Psoas muscle (tissue), 8 donors: Measurements from ENCODE around the gene QSOX2. TPM values are rescaled to one million over a fixed set of nuclear protein-coding genes. Genes with fewer than 3 reads are reported as not detected.

Experiments
- ATAC-seq, 4 donors: fragments of 200-7000 bp; cut with Tn5 transposase; one replicate each; pipeline ENCODE4 v1.9.1; 2020; ENCODE audit warnings: moderate library complexity in 3 of 4, mild to moderate bottlenecking in 2 of 4
- DNase-seq, 2 donors: peaks; one replicate each; pipeline ENCODE4 v3.0.0-alpha.2; 2020
- H3K27ac ChIP-seq: fragments of 200-600 bp; one replicate; pipeline ENCODE4 v1.8.0; 2022
- H3K27me3 ChIP-seq, 3 donors: fragments of 200-600 bp in 1 of 3; one replicate each; pipeline versions ENCODE4 v1.6.1 to v1.8.0; 2013 to 2022; ENCODE audit warnings: low read length in 2 of 3, mild to moderate bottlenecking in 2 of 3, moderate library complexity in 1 of 3; ENCODE audit not compliant: insufficient read depth in 3 of 3
- H3K36me3 ChIP-seq, 2 donors: fragments of 200-600 bp in 1 of 2; one replicate each; pipeline versions ENCODE4 v1.6.1 to v1.8.0; 2013 to 2022; ENCODE audit warnings: low read depth in 1 of 2, mild to moderate bottlenecking in 1 of 2, moderate library complexity in 1 of 2; ENCODE audit not compliant: insufficient read depth in 1 of 2
- H3K4me1 ChIP-seq: fragments of 200-600 bp; one replicate; pipeline ENCODE4 v1.8.0; 2022
- H3K4me3 ChIP-seq: fragments of 200-600 bp; one replicate; pipeline ENCODE4 v1.8.0; 2022; ENCODE audit warnings: mild to moderate bottlenecking
- H3K9me3 ChIP-seq: fragments of 200-600 bp; one replicate; pipeline ENCODE4 v1.8.0; 2022
- CTCF ChIP-seq: fragments of 200-600 bp; IDR thresholded peaks from one replicate; pipeline ENCODE4 v1.8.0; 2022; ENCODE audit warnings: antibody characterized with exemption
- WGBS, 3 donors: extraction: QIAGEN DNeasy Blood & Tissue Kit; methylation state at CpG; one replicate each; pipeline versions ENCODE4 v1.1.6 to v1.1.7; 2013; 5-methylcytosine and 5-hydroxymethylcytosine counted together
- intact Hi-C, 2 donors: fragments of 100-400 bp; cut with DNase I; formaldehyde crosslinking; loops; one replicate each; pipeline versions ENCODE4 v1.11.0 to v1.14.2; 2022
- polyA plus RNA-seq, 3 donors: library from polyadenylated mRNA; stranded (reverse); fragments of 200-250 nt; gene quantifications; one replicate each; pipeline ENCODE4 v1.2.3, GENCODE V29; 2013
- total RNA-seq, 4 donors: library from RNA; stranded (reverse); fragmentation: NEBNext Ultra II Directional in 2 of 4; extraction: Animal tissue kit (Norgen Biotek cat#: 25700) in 2 of 4; gene quantifications; one replicate each; pipeline versions ENCODE4 v1.2.1 to v1.2.4, GENCODE V29; 2021 to 2023
- donor health status: healthy with polysubstance abuse.
- donor health status: DM: no; HTN: no; CAD: no; lungs with moderate emphysema.
- donor health status: Bipolar disorder and iron deficiency.
- donor health status: healthy.
- donor health status: DM: yes; HTN: yes; CAD: no.
- donor health status: DM: no; HTN: no; CAD: no.
- donor health status: DM: no; HTN: no; CAD: no.
- donor health status: DM: yes; HTN: yes; CAD: no.

The QSOX2 gene
- total and polyA plus RNA-seq, 7 donors, result 3.6 to 7.5 (median 5.6) TPM

- DNase-seq (no peak), ATAC-seq (no peak)
- no peak for TF ChIP-seq CTCF
- Histone ChIP-seq H3K9me3 (no peaks in the 10 kb centered on the region), H3K36me3 (peaks cover 0 to 84% of the 10 kb centered on the region in 2 donors), H3K4me3 (no peak overlapping the region), H3K27ac (no peak overlapping the region), H3K4me1 (no peaks in the 10 kb centered on the region), H3K27me3 (no peaks in the 10 kb centered on the region)
- WGBS, 3 donors, result 87 to 90% (median 88%) methylated on average over 15 of the region's 15 CpGs
- intact Hi-C loops, result no loop called here
Measured at GRCh38 chr9:136220017-136220729, 25.4 kb downstream of the QSOX2 start.

DNA sequence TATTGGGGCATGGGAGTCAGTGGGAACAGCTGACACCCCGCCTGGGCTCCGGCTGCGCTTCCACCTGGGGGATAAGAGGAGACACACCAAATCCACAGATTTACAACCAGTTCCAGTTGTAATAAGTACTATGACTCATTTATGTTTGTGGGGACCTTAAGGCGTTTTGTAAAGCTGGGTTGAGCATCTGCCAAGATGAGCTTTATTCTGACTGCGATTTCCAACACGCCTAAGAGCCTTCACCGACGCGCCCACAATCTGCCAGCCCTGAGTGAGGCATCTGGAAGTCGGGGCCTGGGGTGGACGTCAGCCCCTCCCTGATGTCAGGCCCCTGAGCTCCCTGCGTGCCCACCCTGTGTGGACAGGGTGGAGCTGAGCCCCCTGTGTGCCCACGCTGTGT lies 26.3 kb downstream of the QSOX2 start:
- no peaks in the 10 kb centered on the region for H3K9me3 ChIP-seq
- peaks cover 0 to 86% of the 10 kb centered on the region in 2 donors for H3K36me3 ChIP-seq
- ATAC-seq (no peak), DNase-seq (no peak)
- no peaks in the 10 kb centered on the region for H3K4me1 ChIP-seq
- intact Hi-C loops, result no loop called here
- H3K4me3 ChIP-seq, result no peak overlapping the region
- H3K27ac ChIP-seq, result no peak overlapping the region
- WGBS, 3 donors, result 82 to 91% (median 91%) methylated on average over 13 of the region's 13 CpGs
- TF ChIP-seq CTCF, result no peak
- no peaks in the 10 kb centered on the region for H3K27me3 ChIP-seq

- H3K36me3 ChIP-seq, result peaks cover 0 to 86% of the 10 kb centered on the region in 2 donors
- DNase-seq, result no peak
- intact Hi-C loops, result no loop called here
- H3K4me3 ChIP-seq, result no peak overlapping the region
- H3K9me3 ChIP-seq, result no peaks in the 10 kb centered on the region
- ATAC-seq, result no peak
- H3K27ac ChIP-seq, result no peak overlapping the region
- no peaks in the 10 kb centered on the region for H3K4me1 ChIP-seq
- no peaks in the 10 kb centered on the region for H3K27me3 ChIP-seq
- TF ChIP-seq CTCF, result no peak
- 87 to 90% (median 89%) methylated on average over 15 of the region's 15 CpGs for WGBS, 3 donors
Measured at GRCh38 chr9:136218673-136219072, 26.9 kb downstream of the QSOX2 start.

- ATAC-seq (no peak), DNase-seq (no peak)
- H3K9me3 ChIP-seq, result no peaks in the 10 kb centered on the region
- WGBS, 3 donors, result 91 to 95% (median 94%) methylated on average over 16 of the region's 16 CpGs
- no peaks in the 10 kb centered on the region for H3K4me1 ChIP-seq
- H3K27me3 ChIP-seq, result no peaks in the 10 kb centered on the region
- intact Hi-C loops, result no loop called here
- H3K4me3 ChIP-seq, result no peak overlapping the region
- H3K27ac ChIP-seq, result no peak overlapping the region
- H3K36me3 ChIP-seq, result peaks cover 0 to 85% of the 10 kb centered on the region in 2 donors
- TF ChIP-seq CTCF, result no peak
Measured at GRCh38 chr9:136218271-136218670, 27.3 kb downstream of the QSOX2 start.
